IMR-90 (cell line): ENCODE data around the gene AKAP13. TPM values are rescaled to one million over a fixed set of nuclear protein-coding genes. Genes with fewer than 3 reads are reported as not detected.

ENCODE experiments used
- ATAC-seq: fragments of 200-7000 bp; cut with Tn5 transposase; 2 replicates; pipeline ENCODE4 v1.9.1; 2020; ENCODE audit warnings: low read depth, mild to moderate bottlenecking, moderate library complexity
- BruUV-seq: library from RNA; stranded (reverse); fragments of 400-500 nt; replicated peaks from 2 replicates; lab custom pipeline; 2021; lab: Mats Ljungman, UMichigan
- CTCF ChIA-PET: fragments of 300-600 bp; formaldehyde crosslinking; extraction: SDS; loops from one replicate; lab custom pipeline; 2021; ENCODE audit warnings: antibody characterized with exemption; lab: Yijun Ruan, JAX
- POLR2A ChIA-PET: fragments of 300-600 bp; sonication (Branson Sonifier 250); formaldehyde crosslinking; loops from one replicate; lab custom pipeline; 2022; ENCODE audit warnings: antibody characterized with exemption; ENCODE audit not compliant: unreplicated experiment; lab: Charles Lee
- DNase-seq: peaks from one replicate; pipeline ENCODE4 v3.0.0; 2013
- H2AFZ ChIP-seq: replicated peaks from 2 replicates; pipeline ENCODE3; 2013; ENCODE audit warnings: low read length, mild to moderate bottlenecking; ENCODE audit not compliant: poor library complexity
- H2AK5ac ChIP-seq: 2 replicates; pipeline ENCODE4 v1.6.1; 2013; ENCODE audit warnings: low read depth, low read length, inconsistent platforms
- H2AK9ac ChIP-seq: replicated peaks from 2 replicates; pipeline ENCODE3; 2013; ENCODE audit warnings: mild to moderate bottlenecking, low read depth, low read length, moderate library complexity; ENCODE audit not compliant: poor library complexity
- H2BK120ac ChIP-seq: 2 replicates; pipeline ENCODE4 v1.6.1; 2013; ENCODE audit warnings: low read depth, low read length, inconsistent platforms
- H2BK15ac ChIP-seq: 3 replicates; pipeline ENCODE4 v1.6.1; 2013; ENCODE audit warnings: low read depth, low read length, inconsistent platforms
- H2BK20ac ChIP-seq: 2 replicates; pipeline ENCODE4 v1.6.1; 2013; ENCODE audit warnings: low read depth, mild to moderate bottlenecking, inconsistent platforms, low read length, moderate library complexity
- H2BK5ac ChIP-seq: 2 replicates; pipeline ENCODE4 v1.6.1; 2013; ENCODE audit warnings: mild to moderate bottlenecking, low read depth, low read length, inconsistent platforms; ENCODE audit not compliant: poor library complexity, severe bottlenecking
- H3K14ac ChIP-seq: replicated peaks from 2 replicates; pipeline ENCODE4 v1.6.1; 2013; ENCODE audit warnings: low read depth, low read length, inconsistent platforms
- H3K18ac ChIP-seq: 2 replicates; pipeline ENCODE4 v1.6.1; 2013; ENCODE audit warnings: low read depth, low read length, control low read depth
- H3K23ac ChIP-seq: 2 replicates; pipeline ENCODE4 v1.6.1; 2013; ENCODE audit warnings: low read depth, low read length, inconsistent platforms
- H3K27ac ChIP-seq: 2 replicates; pipeline ENCODE4 v1.5.1; 2013; ENCODE audit warnings: mild to moderate bottlenecking, control low read depth, low read length; ENCODE audit not compliant: insufficient read depth
- H3K27me3 ChIP-seq: 2 replicates; pipeline ENCODE4 v1.6.1; 2013; ENCODE audit warnings: low read length; ENCODE audit not compliant: control insufficient read depth, insufficient read depth
- H3K36me3 ChIP-seq: 2 replicates; pipeline ENCODE4 v1.6.1; 2013; ENCODE audit warnings: low read length, mixed read lengths; ENCODE audit not compliant: control insufficient read depth, insufficient read depth
- H3K4ac ChIP-seq: 2 replicates; pipeline ENCODE4 v1.6.1; 2013; ENCODE audit warnings: low read depth, low read length, inconsistent platforms
- H3K4me1 ChIP-seq: 2 replicates; pipeline ENCODE4 v1.6.1; 2013; ENCODE audit warnings: low read length, mixed read lengths; ENCODE audit not compliant: control insufficient read depth, insufficient read depth
- H3K4me2 ChIP-seq: 2 replicates; pipeline ENCODE4 v1.6.1; 2013; ENCODE audit warnings: low read depth, mild to moderate bottlenecking, control low read depth, low read length, moderate library complexity
- H3K4me3 ChIP-seq: 2 replicates; pipeline ENCODE4 v1.5.1; 2013; ENCODE audit warnings: low read depth, mild to moderate bottlenecking, control low read depth, low read length, moderate library complexity; ENCODE audit not compliant: insufficient read depth
- H3K56ac ChIP-seq: 2 replicates; pipeline ENCODE4 v1.6.1; 2013; ENCODE audit warnings: low read length, inconsistent platforms; ENCODE audit not compliant: insufficient read depth; ENCODE audit errors: extremely low read depth
- H3K79me1 ChIP-seq, 2 experiments: 2 replicates each; pipeline ENCODE4 v1.6.1; 2013; ENCODE audit warnings: low read length in 2 of 2, inconsistent platforms in 1 of 2, low read depth in 1 of 2
- H3K9ac ChIP-seq: 2 replicates; pipeline ENCODE4 v1.6.1; 2013; ENCODE audit warnings: low read depth, low read length, control low read depth
- H3K9me1 ChIP-seq: 2 replicates; pipeline ENCODE4 v1.6.1; 2013; ENCODE audit warnings: low read length, inconsistent platforms; ENCODE audit not compliant: insufficient read depth
- H3K9me3 ChIP-seq: 2 replicates; pipeline ENCODE4 v1.6.1; 2013; ENCODE audit warnings: low read length; ENCODE audit not compliant: control insufficient read depth, insufficient read depth
- H4K20me1 ChIP-seq: 2 replicates; pipeline ENCODE4 v1.6.1; 2013; ENCODE audit warnings: low read length, inconsistent platforms; ENCODE audit not compliant: insufficient read depth
- H4K5ac ChIP-seq: 2 replicates; pipeline ENCODE4 v1.6.1; 2013; ENCODE audit warnings: mild to moderate bottlenecking, low read depth, low read length, control low read depth
- H4K8ac ChIP-seq, 2 experiments: 2 replicates each; pipeline ENCODE4 v1.6.1; 2013; ENCODE audit warnings: low read depth in 2 of 2, low read length in 2 of 2, control low read depth in 1 of 2, inconsistent platforms in 1 of 2
- H4K91ac ChIP-seq: 2 replicates; pipeline ENCODE4 v1.6.1; 2013; ENCODE audit warnings: low read depth, low read length, inconsistent platforms; ENCODE audit not compliant: insufficient read depth
- CEBPB ChIP-seq: IDR thresholded peaks from 2 replicates; pipeline ENCODE4 v1.6.1; 2012; ENCODE audit warnings: low read depth, low read length, improper control_type of control experiment
- MAZ ChIP-seq: IDR thresholded peaks from 2 replicates; pipeline ENCODE4 v1.6.1; 2012; ENCODE audit warnings: low read depth, mild to moderate bottlenecking, low read length, improper control_type of control experiment, moderate library complexity, borderline replicate concordance
- WGBS, 2 experiments: methylation state at CpG; one replicate each; pipeline versions ENCODE4 v1.1.5 to v1.1.7; 2013; ENCODE audit warnings: missing lambda C conversion rate in 2 of 2; ENCODE audit not compliant: insufficient read length in 1 of 2; ENCODE audit errors: extremely low coverage in 2 of 2; 5-methylcytosine and 5-hydroxymethylcytosine counted together
- dilution Hi-C: fragments of 300-500 bp; cut with HindIII; formaldehyde crosslinking; loops from one replicate; pipeline ENCODE4 v1.14.3; 2018; ENCODE audit warnings: low sequenced_read_pairs; ENCODE audit not compliant: unreplicated experiment
- in situ Hi-C: fragments of 300-500 bp; cut with MboI; formaldehyde crosslinking; loops from 3 replicates; pipeline ENCODE4 v1.14.3; 2019; ENCODE audit warnings: low sequenced_read_pairs, inconsistent platforms, mixed read lengths
- intact Hi-C: fragments of 100-400 bp; cut with micrococcal nuclease; formaldehyde crosslinking; loops from 2 replicates; pipeline ENCODE4 v1.10.0; 2022
- polyA plus RNA-seq, 3 experiments: library from polyadenylated mRNA; depleted of rRNA; stranded (reverse); fragments of >200 nt; gene quantifications; 2 replicates each; pipeline ENCODE4 v1.2.3, GENCODE V29; 2012; ENCODE audit warnings: low replicate concordance in 1 of 3
- total RNA-seq: library from RNA; depleted of rRNA; stranded (reverse); fragments of >200 nt; gene quantifications from 2 replicates; pipeline ENCODE4 v1.2.3, GENCODE V29; 2012
- TF ChIP-seq, protein P1 (sequence below): conservative IDR thresholded peaks from 2 replicates; pipeline ENCODE4 v1.5.1; 2012; ENCODE audit warnings: mild to moderate bottlenecking, low read depth, low read length, improper control_type of control experiment
- TF ChIP-seq, protein P2 (sequence below): fragments of 150-350 bp; IDR thresholded peaks from 2 replicates; pipeline ENCODE4 v1.6.1; 2016; ENCODE audit warnings: low read depth, mild to moderate bottlenecking, low read length, moderate library complexity, borderline replicate concordance

Gene AKAP13
- total and polyA plus RNA-seq, 2 of the 4 experiments (the other 2 are of a cell fraction): 10.4 to 46.4 TPM

DNA sequence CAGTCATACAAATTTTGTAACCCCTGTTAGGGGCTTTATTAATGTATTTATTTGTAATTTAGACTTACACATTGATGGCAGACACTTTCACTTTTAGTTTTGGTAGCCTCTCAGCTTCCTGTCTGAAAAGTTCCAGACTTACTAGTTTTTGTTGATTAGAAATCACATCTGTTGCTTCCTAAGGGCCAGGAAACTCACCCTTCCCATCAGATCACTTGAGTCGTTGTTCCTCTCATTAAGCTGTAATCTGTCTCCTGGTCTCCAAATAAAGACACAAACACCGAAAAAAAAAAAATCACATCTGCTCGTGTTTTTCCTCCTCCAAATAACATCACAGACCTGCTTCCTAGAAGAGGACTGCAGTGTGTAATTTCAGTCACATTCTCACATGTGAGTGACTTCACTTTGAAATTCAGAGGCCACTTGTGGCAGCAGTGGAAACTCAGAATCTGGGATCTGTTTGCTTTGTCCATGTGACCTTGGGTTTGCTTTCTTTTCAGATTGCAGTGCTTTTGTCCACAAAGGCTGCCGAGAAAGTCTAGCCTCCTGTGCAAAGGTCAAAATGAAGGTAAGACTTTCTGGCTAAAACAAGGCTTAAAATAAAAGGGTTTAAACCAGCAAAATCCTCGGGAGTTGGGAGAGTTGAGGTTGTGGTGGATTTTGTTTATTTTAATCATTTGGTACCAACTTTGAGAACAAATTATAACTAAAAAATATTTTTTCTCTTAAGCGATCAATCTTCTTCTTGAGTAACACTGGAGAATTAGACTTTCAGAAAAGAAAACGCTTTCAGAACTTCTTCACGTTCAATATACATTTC lies 327.3 kb downstream of the AKAP13 start:
- peak overlapping the region; percentile 52 for H3K9ac ChIP-seq
- H4K20me1 ChIP-seq: no peaks in the 10 kb centered on the region
- no peak overlapping the region for H3K56ac ChIP-seq
- no TSS peak for BruUV-seq
- peaks cover 23% of the 10 kb centered on the region for H3K9me1 ChIP-seq
- peak overlapping the region; percentile 69 for H3K14ac ChIP-seq
- TF ChIP-seq, protein P1, sequence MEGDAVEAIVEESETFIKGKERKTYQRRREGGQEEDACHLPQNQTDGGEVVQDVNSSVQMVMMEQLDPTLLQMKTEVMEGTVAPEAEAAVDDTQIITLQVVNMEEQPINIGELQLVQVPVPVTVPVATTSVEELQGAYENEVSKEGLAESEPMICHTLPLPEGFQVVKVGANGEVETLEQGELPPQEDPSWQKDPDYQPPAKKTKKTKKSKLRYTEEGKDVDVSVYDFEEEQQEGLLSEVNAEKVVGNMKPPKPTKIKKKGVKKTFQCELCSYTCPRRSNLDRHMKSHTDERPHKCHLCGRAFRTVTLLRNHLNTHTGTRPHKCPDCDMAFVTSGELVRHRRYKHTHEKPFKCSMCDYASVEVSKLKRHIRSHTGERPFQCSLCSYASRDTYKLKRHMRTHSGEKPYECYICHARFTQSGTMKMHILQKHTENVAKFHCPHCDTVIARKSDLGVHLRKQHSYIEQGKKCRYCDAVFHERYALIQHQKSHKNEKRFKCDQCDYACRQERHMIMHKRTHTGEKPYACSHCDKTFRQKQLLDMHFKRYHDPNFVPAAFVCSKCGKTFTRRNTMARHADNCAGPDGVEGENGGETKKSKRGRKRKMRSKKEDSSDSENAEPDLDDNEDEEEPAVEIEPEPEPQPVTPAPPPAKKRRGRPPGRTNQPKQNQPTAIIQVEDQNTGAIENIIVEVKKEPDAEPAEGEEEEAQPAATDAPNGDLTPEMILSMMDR: no peak
- TF ChIP-seq, protein P2, sequence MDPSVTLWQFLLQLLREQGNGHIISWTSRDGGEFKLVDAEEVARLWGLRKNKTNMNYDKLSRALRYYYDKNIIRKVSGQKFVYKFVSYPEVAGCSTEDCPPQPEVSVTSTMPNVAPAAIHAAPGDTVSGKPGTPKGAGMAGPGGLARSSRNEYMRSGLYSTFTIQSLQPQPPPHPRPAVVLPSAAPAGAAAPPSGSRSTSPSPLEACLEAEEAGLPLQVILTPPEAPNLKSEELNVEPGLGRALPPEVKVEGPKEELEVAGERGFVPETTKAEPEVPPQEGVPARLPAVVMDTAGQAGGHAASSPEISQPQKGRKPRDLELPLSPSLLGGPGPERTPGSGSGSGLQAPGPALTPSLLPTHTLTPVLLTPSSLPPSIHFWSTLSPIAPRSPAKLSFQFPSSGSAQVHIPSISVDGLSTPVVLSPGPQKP: no peak
- TF ChIP-seq MAZ (no peak), CEBPB (no peak)
- H2BK5ac ChIP-seq: peak overlapping the region; percentile 25
- H2AK5ac ChIP-seq: no peak overlapping the region
- peak overlapping the region; percentile 84; the same call in 1 of the 2 replicates for H3K4ac ChIP-seq
- in situ Hi-C loops (no loop called here), dilution Hi-C loops (no loop called here), intact Hi-C loops (loop anchor here (5.0 to 10.0 kb wide), 3 partner anchors 223 to 410 kb away; no protein-coding TSS in a partner anchor)
- H3K4me3 ChIP-seq: peak overlapping the region; percentile 9; the same call in 1 of the 2 replicates
- peaks cover 14% of the 10 kb centered on the region for H3K4me1 ChIP-seq
- H2BK20ac ChIP-seq: no peak overlapping the region
- no peaks in the 10 kb centered on the region for H3K9me3 ChIP-seq
- H3K79me1 ChIP-seq: peaks cover 12 to 38% of the 10 kb centered on the region in 2 experiments
- H3K27ac ChIP-seq: peak overlapping the region; percentile 27; the same call in 1 of the 2 replicates
- peak overlapping the region; percentile 82 for H3K4me2 ChIP-seq
- no peak overlapping the region for H2BK15ac ChIP-seq
- H3K36me3 ChIP-seq: peaks cover 7% of the 10 kb centered on the region
- DNase-seq (peak; percentile 51), ATAC-seq (peak; percentile 43)
- no peak overlapping the region for H2AFZ ChIP-seq
- H2BK120ac ChIP-seq: no peak overlapping the region
- H3K18ac ChIP-seq: peak overlapping the region; percentile 11
- peak overlapping the region; percentile 15 to 75 for H4K8ac ChIP-seq
- H2AK9ac ChIP-seq: peak overlapping the region; percentile 21
- peak overlapping the region; percentile 26 for H3K23ac ChIP-seq
- ChIA-PET CTCF (no interaction called here), POLR2A (no interaction called here)
- peak overlapping the region; percentile 19; the same call in 1 of the 2 replicates for H4K91ac ChIP-seq
- H3K27me3 ChIP-seq: no peaks in the 10 kb centered on the region
- H4K5ac ChIP-seq: peak overlapping the region; percentile 40
- no CpG with 5 or more reads among the region's 8 CpGs for WGBS, 2 experiments
